PC-3 (cell line): Measurements from ENCODE around the gene LYPD1. TPM values are rescaled to one million over a fixed set of nuclear protein-coding genes. Genes with fewer than 3 reads are reported as not detected.

ENCODE experiments used
- ATAC-seq: fragments of 200-7000 bp; cut with Tn5 transposase; 2 replicates; pipeline ENCODE4 v1.9.1; 2020; ENCODE audit warnings: mild to moderate bottlenecking, moderate library complexity
- BruUV-seq: library from RNA; stranded (reverse); fragments of 400-500 nt; replicated peaks from 2 replicates; lab custom pipeline; 2021; lab: Mats Ljungman, UMichigan
- CTCF ChIA-PET: fragments of 300-600 bp; sonication (Branson Sonifier 250); formaldehyde crosslinking; loops from one replicate; lab custom pipeline; 2022; ENCODE audit warnings: antibody characterized with exemption; lab: Charles Lee
- POLR2A ChIA-PET: fragments of 300-600 bp; sonication (Branson Sonifier 250); formaldehyde crosslinking; loops from one replicate; lab custom pipeline; 2022; ENCODE audit warnings: antibody characterized with exemption; ENCODE audit not compliant: unreplicated experiment; lab: Charles Lee
- DNase-seq: peaks from one replicate; pipeline ENCODE4 v3.0.0-alpha.2; 2015
- H2AFZ ChIP-seq: fragments of 300-600 bp; sonication (generic); 2 replicates; pipeline ENCODE4 v1.6.0; 2016; ENCODE audit warnings: antibody characterized with exemption, low read length
- H3F3A ChIP-seq: fragments of 300-600 bp; sonication (generic); one replicate; pipeline ENCODE4 v1.6.0; 2017; ENCODE audit warnings: antibody characterized with exemption, low read length, control low read depth, mild to moderate bottlenecking; ENCODE audit not compliant: unreplicated experiment
- H3K27ac ChIP-seq: fragments of 300-600 bp; sonication (generic); 2 replicates; pipeline ENCODE4 v1.5.1; 2016; ENCODE audit warnings: mild to moderate bottlenecking, low read length
- H3K27me3 ChIP-seq: fragments of 300-600 bp; sonication (generic); 2 replicates; pipeline ENCODE4 v1.6.1; 2016; ENCODE audit warnings: low read length, mixed read lengths
- H3K36me3 ChIP-seq: fragments of 300-600 bp; sonication (generic); 2 replicates; pipeline ENCODE4 v1.6.1; 2016; ENCODE audit warnings: low read depth, mixed run types, low read length, mixed read lengths
- H3K4me1 ChIP-seq: fragments of 300-600 bp; sonication (generic); 2 replicates; pipeline ENCODE4 v1.5.1; 2016; ENCODE audit warnings: low read length; ENCODE audit not compliant: insufficient read depth
- H3K4me2 ChIP-seq: fragments of 300-600 bp; sonication (generic); 2 replicates; pipeline ENCODE4 v1.6.0; 2016; ENCODE audit warnings: low read length
- H3K4me3 ChIP-seq: fragments of 300-600 bp; sonication (generic); 2 replicates; pipeline ENCODE4 v1.5.1; 2016; ENCODE audit warnings: mild to moderate bottlenecking, low read length, mixed read lengths
- H3K79me2 ChIP-seq: fragments of 300-600 bp; sonication (generic); 2 replicates; pipeline ENCODE4 v1.6.1; 2017; ENCODE audit warnings: low read length, mixed read lengths
- H3K9ac ChIP-seq: fragments of 300-600 bp; sonication (generic); 2 replicates; pipeline ENCODE4 v1.6.0; 2016; ENCODE audit warnings: mild to moderate bottlenecking, low read length
- H3K9me2 ChIP-seq: fragments of 300-600 bp; sonication (generic); replicated peaks from 2 replicates; pipeline ENCODE4 v1.6.1; 2016; ENCODE audit warnings: mixed run types, low read length, mixed read lengths
- H3K9me3 ChIP-seq: fragments of 300-600 bp; sonication (generic); 2 replicates; pipeline ENCODE4 v1.6.1; 2016; ENCODE audit warnings: low read length, mixed read lengths
- H4K20me1 ChIP-seq: fragments of 300-600 bp; sonication (generic); 2 replicates; pipeline ENCODE4 v1.6.1; 2016; ENCODE audit warnings: low read length, mixed read lengths
- CTCF ChIP-seq: fragments of 300-600 bp; sonication (generic); conservative IDR thresholded peaks from 2 replicates; pipeline ENCODE4 v1.5.1; 2017; ENCODE audit warnings: antibody characterized with exemption, low read depth, mild to moderate bottlenecking, low read length
- EZH2 ChIP-seq: fragments of 300-600 bp; sonication (generic); IDR thresholded peaks from one replicate; pipeline ENCODE4 v1.6.1; 2017; ENCODE audit warnings: antibody characterized with exemption, mild to moderate bottlenecking, low read length; ENCODE audit not compliant: unreplicated experiment
- EZH2phosphoT487 ChIP-seq: fragments of 300-600 bp; sonication (generic); IDR thresholded peaks from 2 replicates; pipeline ENCODE4 v1.6.1; 2018; ENCODE audit warnings: mild to moderate bottlenecking, antibody characterized with exemption, low read length, borderline replicate concordance
- intact Hi-C: fragments of 100-400 bp; cut with micrococcal nuclease; formaldehyde crosslinking; loops from 2 replicates; pipeline ENCODE4 v1.9.0; 2023
- total RNA-seq: library from RNA; depleted of rRNA; stranded (reverse); fragments of >200 nt; gene quantifications from 2 replicates; pipeline ENCODE4 v1.2.3, GENCODE V29; 2014

The LYPD1 gene
- total RNA-seq, 1 experiment from 2014 or later = 18.7 TPM

DNA sequence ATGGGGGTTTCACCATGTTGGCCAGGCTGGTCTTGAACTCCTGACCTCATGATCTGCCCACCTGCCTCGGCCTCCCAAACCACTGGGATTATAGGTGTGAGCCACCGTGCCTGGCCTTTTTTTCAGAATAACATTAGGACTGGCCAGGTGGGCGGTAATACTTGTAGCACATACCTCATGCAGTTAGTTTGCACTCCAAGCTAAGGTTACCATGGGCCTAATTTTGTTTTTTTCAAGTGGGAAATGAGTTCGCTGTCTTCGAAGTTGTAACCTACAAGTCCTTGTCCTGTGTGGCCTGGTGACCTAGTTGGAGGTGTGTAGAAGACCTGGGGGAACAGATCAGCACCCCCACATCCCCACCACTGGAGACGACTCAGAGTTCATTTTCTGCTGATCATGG, 74.8 kb downstream of the LYPD1 start:
- intact Hi-C loops = no loop called here
- ATAC-seq = no peak

More for the DNA sequence above, 74.8 kb downstream of the LYPD1 start:
- ChIA-PET CTCF (no interaction called here), POLR2A (no interaction called here)
- Histone ChIP-seq H3K36me3 (no peaks in the 10 kb centered on the region; the same call in 1 of the 2 replicates), H2AFZ (no peak overlapping the region), H3K4me1 (no peaks in the 10 kb centered on the region), H4K20me1 (no peaks in the 10 kb centered on the region; the same call in 1 of the 2 replicates), H3F3A (no peaks in the 10 kb centered on the region), H3K27ac (no peak overlapping the region), H3K9me2 (no peaks in the 10 kb centered on the region), H3K9ac (no peak overlapping the region), H3K4me3 (no peak overlapping the region), H3K27me3 (no peaks in the 10 kb centered on the region), H3K4me2 (no peak overlapping the region), H3K79me2 (peaks cover 14% of the 10 kb centered on the region; the same call in 1 of the 2 replicates), H3K9me3 (no peaks in the 10 kb centered on the region)
- no peak for DNase-seq
- no peak for TF ChIP-seq EZH2
- TF ChIP-seq EZH2phosphoT487 = no peak
- TF ChIP-seq CTCF = no peak
- BruUV-seq = no TSS peak
